HG02623 (cell line): ENCODE measurements around the gene MGLL.
"Not testable (repeated sequence)": the region's sequence is repeated elsewhere in the genome, so short reads cannot be mapped to it uniquely, and the experiment has no call there.

ENCODE experiments used
- ATAC-seq: cut with Tn5 transposase; IDR thresholded peaks from one replicate; pipeline ENCODE4 v1.9.1; 2021; ENCODE audit warnings: moderate library complexity; ENCODE audit not compliant: unreplicated experiment

The MGLL gene

GRCh38 chr3:127665586-127665985 lies 156.7 kb downstream of the MGLL start:
- no peak for ATAC-seq

- ATAC-seq = no peak
These were observed 157.2 kb downstream of the MGLL start for GRCh38 chr3:127665165-127665564.

- no peak for ATAC-seq
These were observed 159.2 kb downstream of the MGLL start for GRCh38 chr3:127663151-127663550.

GRCh38 chr3:127662001-127662469 lies 160.3 kb downstream of the MGLL start:
- no peak for ATAC-seq

- no peak for ATAC-seq
These were observed 160.7 kb downstream of the MGLL start for GRCh38 chr3:127661600-127661999.

- ATAC-seq = no peak
These were observed 161.6 kb downstream of the MGLL start for GRCh38 chr3:127660621-127661251.

GRCh38 chr3:127658234-127658633 lies 164.1 kb downstream of the MGLL start:
- no peak for ATAC-seq

GRCh38 chr3:127656906-127657305 lies 165.4 kb downstream of the MGLL start:
- ATAC-seq = no peak

GRCh38 chr3:127655641-127656040 lies 166.7 kb downstream of the MGLL start:
- no peak for ATAC-seq

- not testable (repeated sequence) for ATAC-seq
These were observed 167.3 kb downstream of the MGLL start for GRCh38 chr3:127654993-127655392.

- no peak for ATAC-seq
These were observed 167.9 kb downstream of the MGLL start for GRCh38 chr3:127654374-127654773.

GRCh38 chr3:127652246-127652995 lies 169.9 kb downstream of the MGLL start:
- no peak for ATAC-seq

- no peak for ATAC-seq
These were observed 170.7 kb downstream of the MGLL start for GRCh38 chr3:127651516-127652172.

GRCh38 chr3:127650236-127650635 lies 172.1 kb downstream of the MGLL start:
- no peak for ATAC-seq

- no peak for ATAC-seq
These were observed 174.5 kb downstream of the MGLL start for GRCh38 chr3:127647845-127648204.

GRCh38 chr3:127647166-127647844 lies 175.0 kb downstream of the MGLL start:
- no peak for ATAC-seq

- ATAC-seq = no peak
These were observed 175.7 kb downstream of the MGLL start for GRCh38 chr3:127646501-127647046.

GRCh38 chr3:127645371-127646015 lies 176.8 kb downstream of the MGLL start:
- no peak for ATAC-seq

- ATAC-seq = no peak
These were observed 177.5 kb downstream of the MGLL start for GRCh38 chr3:127644641-127645370.

GRCh38 chr3:127640042-127640355 lies 182.3 kb downstream of the MGLL start:
- ATAC-seq = no peak
